Upper lobe of left lung (tissue), 6 donors: Measurements from ENCODE around the gene RAD9B. TPM values are rescaled to one million over a fixed set of nuclear protein-coding genes. Genes with fewer than 3 reads are reported as not detected.

ENCODE experiments used
- ATAC-seq, 2 donors: fragments of 200-7000 bp; cut with Tn5 transposase; one replicate each; pipeline ENCODE4 v1.9.1; 2022; ENCODE audit warnings: mild to moderate bottlenecking in 2 of 2, moderate library complexity in 2 of 2; ENCODE audit not compliant: low FRiP score in 2 of 2
- DNase-seq, 2 donors: peaks; one replicate each; pipeline ENCODE4 v3.0.0-alpha.2; 2019 to 2020
- H3K27ac ChIP-seq, 4 donors: fragments of 200-600 bp; sonication (generic); one replicate each; pipeline ENCODE4 v1.5.1; 2016 to 2019
- H3K27me3 ChIP-seq, 4 donors: fragments of 200-600 bp; sonication (generic); one replicate each; pipeline ENCODE4 v1.5.1; 2017 to 2019
- H3K36me3 ChIP-seq, 4 donors: fragments of 200-600 bp; sonication (generic); one replicate each; pipeline ENCODE4 v1.5.1; 2016 to 2019
- H3K4me1 ChIP-seq, 4 donors: fragments of 200-600 bp; sonication (generic); one replicate each; pipeline ENCODE4 v1.5.1; 2018 to 2019
- H3K4me3 ChIP-seq, 4 donors: fragments of 200-600 bp; sonication (generic); one replicate each; pipeline ENCODE4 v1.5.1; 2017 to 2019; ENCODE audit warnings: mild to moderate bottlenecking in 2 of 4, moderate library complexity in 1 of 4
- H3K9me3 ChIP-seq, 4 donors: fragments of 200-600 bp; sonication (generic); one replicate each; pipeline ENCODE4 v1.5.1; 2018 to 2019
- EP300 ChIP-seq, 4 donors: sonication (generic); formaldehyde crosslinking; IDR thresholded peaks; one replicate each; pipeline ENCODE4 v1.5.1; 2017; ENCODE audit warnings: antibody characterized with exemption in 4 of 4, control low read depth in 2 of 4
- POLR2A ChIP-seq, 4 donors: fragments of 450-650 bp; IDR thresholded peaks; one replicate each; pipeline ENCODE4 v1.5.1; 2016 to 2017; ENCODE audit warnings: antibody characterized with exemption in 4 of 4, mild to moderate bottlenecking in 2 of 4
- POLR2AphosphoS5 ChIP-seq, 2 donors: sonication (generic); formaldehyde crosslinking; IDR thresholded peaks; one replicate each; pipeline ENCODE4 v1.5.1; 2017; ENCODE audit warnings: antibody characterized with exemption in 2 of 2
- WGBS, 2 donors: methylation state at CpG; one replicate each; pipeline ENCODE4 v1.1.5; 2017 to 2018; 5-methylcytosine and 5-hydroxymethylcytosine counted together
- total RNA-seq, 6 donors: library from RNA; depleted of rRNA in 4 of 6; stranded (reverse); fragments of >200 nt in 4 of 6; gene quantifications; one replicate each; pipeline versions ENCODE4 v1.1.0 to v1.2.1, GENCODE V29; 2016 to 2021
- TF ChIP-seq, protein P1 (sequence below), 6 experiments: fragments of 450-650 bp in 4 of 6; fragments of 200-600 bp in 2 of 6; sonication (generic) in 2 of 6; IDR thresholded peaks; one replicate each; pipeline ENCODE4 v1.5.1; 2016 to 2019; ENCODE audit warnings: antibody characterized with exemption in 6 of 6
- donor health status: DM: no; HTN: no; CAD: no; lungs with moderate emphysema.
- donor health status: DM: no; HTN: yes; CAD: no; lungs with severe emphysema.

Gene RAD9B
- total RNA-seq, 6 donors from 2014 or later = 0.15 to 2.1 (median 0.94) TPM; not detected in 1

DNA sequence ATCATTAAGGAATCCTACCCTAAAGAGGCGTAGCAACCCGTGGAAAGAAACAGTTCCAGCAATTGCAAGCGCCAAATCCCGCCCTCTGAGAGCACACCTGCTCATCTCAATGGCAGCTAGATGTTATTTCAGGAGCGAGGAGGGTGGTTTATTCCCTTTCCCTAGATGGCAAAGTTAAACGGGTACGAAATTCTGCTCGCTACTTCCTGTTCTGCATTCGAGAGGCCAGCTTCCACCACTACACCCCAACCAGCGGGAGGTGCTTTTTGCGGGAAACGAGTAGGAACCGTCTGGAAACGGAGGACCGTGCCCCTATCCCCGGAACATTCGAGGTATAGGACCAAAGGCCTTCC, 756 bp upstream of the RAD9B start:
- peak; percentile 62 for ATAC-seq

DNA sequence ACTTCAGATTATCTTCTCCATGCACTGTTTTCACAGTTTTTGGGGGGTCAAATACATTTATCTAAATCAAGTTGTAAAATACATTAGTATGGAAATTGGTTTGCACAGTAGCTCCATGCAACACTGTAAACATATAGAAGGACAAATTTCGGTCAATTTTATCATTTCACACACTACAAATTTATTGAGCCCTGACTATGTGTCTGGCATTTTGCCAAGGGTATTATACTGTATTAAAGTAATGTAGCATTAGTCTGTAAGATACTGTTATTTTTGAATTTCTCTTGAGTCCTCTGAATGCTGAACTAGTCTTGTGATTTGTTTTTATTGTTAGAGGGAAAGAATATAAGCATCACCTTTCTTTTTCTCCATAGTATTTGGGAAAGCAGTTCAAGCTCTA, 1.3 kb downstream of the RAD9B start:
- DNase-seq = no peak
- peaks cover 27 to 32% (median 30%) of the 10 kb centered on the region in 4 donors for H3K4me1 ChIP-seq
- ATAC-seq = no peak

More for the DNA sequence above, 756 bp upstream of the RAD9B start:
- TF ChIP-seq POLR2A (IDR thresholded peaks at IDR 0.05) (no peak), POLR2AphosphoS5 (IDR thresholded peaks at IDR 0.05) (peak in 1 of 2 donors; percentile 8)
- Histone ChIP-seq H3K36me3 (peaks cover 0 to 5% (median 2%) of the 10 kb centered on the region in 4 donors), H3K4me1 (peaks cover 29 to 39% (median 33%) of the 10 kb centered on the region in 4 donors), H3K4me3 (peak overlapping the region; percentile 92 to 98 (median 96)), H3K9me3 (no peaks in the 10 kb centered on the region), H3K27ac (peak overlapping the region; percentile 92 to 98 (median 97)), H3K27me3 (no peaks in the 10 kb centered on the region)
- 0 to 1% methylated on average over 14 to 17 of the region's 17 CpGs for WGBS, 2 donors
- DNase-seq = peak in 1 of 2 donors; percentile 57

DNA sequence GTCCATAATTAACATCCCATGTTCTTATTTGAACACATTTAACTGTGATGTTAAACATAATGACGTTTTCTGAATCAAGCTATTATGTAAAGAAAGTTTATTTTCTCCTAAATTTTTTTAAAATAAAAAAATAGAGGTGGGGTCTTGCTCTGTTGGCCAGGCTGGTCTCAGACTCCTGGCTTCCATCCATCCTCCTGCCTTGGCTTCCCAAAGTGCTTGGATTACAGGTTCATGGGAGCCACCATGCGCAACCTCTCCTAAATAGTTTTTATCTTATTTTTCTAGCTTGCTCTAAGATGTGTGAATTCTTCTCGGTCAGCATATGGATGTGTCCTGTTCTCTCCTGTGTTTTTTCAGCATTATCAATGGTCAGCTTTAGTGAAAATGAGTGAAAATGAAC, 3.2 kb downstream of the RAD9B start:
- DNase-seq (no peak), ATAC-seq (no peak)
- TF ChIP-seq EP300 (IDR thresholded peaks at IDR 0.05) (no peak), POLR2A (IDR thresholded peaks at IDR 0.05) (no peak), POLR2AphosphoS5 (IDR thresholded peaks at IDR 0.05) (no peak)
- TF ChIP-seq, protein P1, sequence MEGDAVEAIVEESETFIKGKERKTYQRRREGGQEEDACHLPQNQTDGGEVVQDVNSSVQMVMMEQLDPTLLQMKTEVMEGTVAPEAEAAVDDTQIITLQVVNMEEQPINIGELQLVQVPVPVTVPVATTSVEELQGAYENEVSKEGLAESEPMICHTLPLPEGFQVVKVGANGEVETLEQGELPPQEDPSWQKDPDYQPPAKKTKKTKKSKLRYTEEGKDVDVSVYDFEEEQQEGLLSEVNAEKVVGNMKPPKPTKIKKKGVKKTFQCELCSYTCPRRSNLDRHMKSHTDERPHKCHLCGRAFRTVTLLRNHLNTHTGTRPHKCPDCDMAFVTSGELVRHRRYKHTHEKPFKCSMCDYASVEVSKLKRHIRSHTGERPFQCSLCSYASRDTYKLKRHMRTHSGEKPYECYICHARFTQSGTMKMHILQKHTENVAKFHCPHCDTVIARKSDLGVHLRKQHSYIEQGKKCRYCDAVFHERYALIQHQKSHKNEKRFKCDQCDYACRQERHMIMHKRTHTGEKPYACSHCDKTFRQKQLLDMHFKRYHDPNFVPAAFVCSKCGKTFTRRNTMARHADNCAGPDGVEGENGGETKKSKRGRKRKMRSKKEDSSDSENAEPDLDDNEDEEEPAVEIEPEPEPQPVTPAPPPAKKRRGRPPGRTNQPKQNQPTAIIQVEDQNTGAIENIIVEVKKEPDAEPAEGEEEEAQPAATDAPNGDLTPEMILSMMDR (IDR thresholded peaks at IDR 0.05) = no peak
- WGBS, 2 donors = 84% methylated on average over 3 of the region's 3 CpGs
- Histone ChIP-seq H3K27ac (no peak overlapping the region), H3K27me3 (no peaks in the 10 kb centered on the region), H3K9me3 (no peaks in the 10 kb centered on the region), H3K4me3 (no peak overlapping the region), H3K36me3 (no peaks in the 10 kb centered on the region), H3K4me1 (peaks cover 9 to 13% (median 12%) of the 10 kb centered on the region in 4 donors)

More for the DNA sequence above, 1.3 kb downstream of the RAD9B start:
- Histone ChIP-seq H3K36me3 (peaks cover 0 to 1% (median 0%) of the 10 kb centered on the region in 4 donors), H3K27me3 (no peaks in the 10 kb centered on the region), H3K4me3 (no peak overlapping the region), H3K9me3 (no peaks in the 10 kb centered on the region), H3K27ac (no peak overlapping the region)
- WGBS, 2 donors = 78 to 91% methylated on average over 1 of the region's 1 CpG
- TF ChIP-seq POLR2A (IDR thresholded peaks at IDR 0.05) (no peak), EP300 (IDR thresholded peaks at IDR 0.05) (no peak), POLR2AphosphoS5 (IDR thresholded peaks at IDR 0.05) (no peak)
- TF ChIP-seq, protein P1 (IDR thresholded peaks at IDR 0.05) = no peak

GRCh38 chr12:110508071-110508586, 6.0 kb downstream of the RAD9B start:
- WGBS, 2 donors = 83 to 89% methylated on average over 4 of the region's 4 CpGs
- Histone ChIP-seq H3K4me1 (peaks cover 0 to 4% (median 2%) of the 10 kb centered on the region in 4 donors), H3K9me3 (no peaks in the 10 kb centered on the region), H3K4me3 (no peak overlapping the region), H3K27ac (no peak overlapping the region), H3K36me3 (no peaks in the 10 kb centered on the region), H3K27me3 (no peaks in the 10 kb centered on the region)
- no peak for DNase-seq
- ATAC-seq = no peak
- TF ChIP-seq POLR2AphosphoS5 (IDR thresholded peaks at IDR 0.05) (no peak), EP300 (IDR thresholded peaks at IDR 0.05) (no peak), POLR2A (IDR thresholded peaks at IDR 0.05) (no peak)
- TF ChIP-seq, protein P1 (IDR thresholded peaks at IDR 0.05) = no peak

- Histone ChIP-seq H3K4me3 (no peak overlapping the region), H3K9me3 (no peaks in the 10 kb centered on the region), H3K36me3 (no peaks in the 10 kb centered on the region), H3K4me1 (peaks cover 0 to 4% (median 2%) of the 10 kb centered on the region in 4 donors), H3K27me3 (no peaks in the 10 kb centered on the region), H3K27ac (no peak overlapping the region)
- 71 to 72% methylated on average over 6 of the region's 6 CpGs for WGBS, 2 donors
- TF ChIP-seq, protein P1 (IDR thresholded peaks at IDR 0.05) = no peak
- TF ChIP-seq POLR2A (IDR thresholded peaks at IDR 0.05) (no peak), EP300 (IDR thresholded peaks at IDR 0.05) (no peak), POLR2AphosphoS5 (IDR thresholded peaks at IDR 0.05) (no peak)
- DNase-seq (no peak), ATAC-seq (no peak)
Observed at GRCh38 chr12:110513842-110514241, 11.7 kb downstream of the RAD9B start.
